Liver (tissue), 9 donors: Measurements from ENCODE around the gene PRODH. TPM values are rescaled to one million over a fixed set of nuclear protein-coding genes. Genes with fewer than 3 reads are reported as not detected.
"Not testable (repeated sequence)": the region's sequence is repeated elsewhere in the genome, so short reads cannot be mapped to it uniquely, and the experiment has no call there.

Source experiments
- DNase-seq: peaks from one replicate; pipeline ENCODE4 v3.0.0-alpha.2; 2017; ENCODE audit warnings: low spot score
- H3K27ac ChIP-seq, 2 donors: one replicate each; pipeline ENCODE4 v1.7.0; 2013; ENCODE audit warnings: inconsistent platforms in 2 of 2, low read length in 2 of 2, control low read depth in 1 of 2, low read depth in 1 of 2, mild to moderate bottlenecking in 1 of 2
- H3K27me3 ChIP-seq, 4 donors: one replicate each; pipeline versions ENCODE4 v1.6.1 to v1.7.0; 2013; ENCODE audit warnings: low read length in 3 of 4, inconsistent platforms in 1 of 4, mild to moderate bottlenecking in 1 of 4, moderate library complexity in 1 of 4; ENCODE audit not compliant: control insufficient read depth in 4 of 4, insufficient read depth in 4 of 4
- H3K36me3 ChIP-seq, 4 donors: one replicate each; pipeline versions ENCODE4 v1.6.1 to v1.7.0; 2013; ENCODE audit warnings: low read length in 3 of 4, mild to moderate bottlenecking in 3 of 4, low read depth in 1 of 4, moderate library complexity in 1 of 4; ENCODE audit not compliant: control insufficient read depth in 4 of 4, insufficient read depth in 3 of 4
- H3K4me1 ChIP-seq, 4 donors: one replicate each; pipeline versions ENCODE4 v1.6.1 to v1.7.0; 2013; ENCODE audit warnings: low read length in 3 of 4, mild to moderate bottlenecking in 3 of 4, moderate library complexity in 1 of 4; ENCODE audit not compliant: control insufficient read depth in 4 of 4, insufficient read depth in 4 of 4
- H3K4me3 ChIP-seq, 3 donors: one replicate each; pipeline versions ENCODE4 v1.6.1 to v1.7.0; 2013; ENCODE audit warnings: low read length in 3 of 3, control low read depth in 1 of 3, low read depth in 1 of 3, mild to moderate bottlenecking in 1 of 3
- H3K9ac ChIP-seq, 2 donors: one replicate each; pipeline ENCODE4 v1.7.0; 2013; ENCODE audit warnings: low read length in 2 of 2, mild to moderate bottlenecking in 2 of 2, moderate library complexity in 2 of 2, control low read depth in 1 of 2, low read depth in 1 of 2
- H3K9me3 ChIP-seq, 4 donors: one replicate each; pipeline versions ENCODE4 v1.6.1 to v1.7.0; 2013; ENCODE audit warnings: low read length in 3 of 4; ENCODE audit not compliant: control insufficient read depth in 4 of 4
- FOXA2 ChIP-seq: IDR thresholded peaks from 2 replicates; pipeline ENCODE4 v1.6.1; 2016; ENCODE audit warnings: antibody characterized with exemption
- HNF4A ChIP-seq, 2 donors: conservative IDR thresholded peaks; 2 replicates each; pipeline ENCODE4 v1.6.1; 2016; ENCODE audit warnings: antibody characterized with exemption in 2 of 2, mild to moderate bottlenecking in 2 of 2
- NR2F2 ChIP-seq: IDR thresholded peaks from 2 replicates; pipeline ENCODE4 v1.6.1; 2016; ENCODE audit warnings: antibody characterized with exemption
- RXRA ChIP-seq, 2 donors: IDR thresholded peaks; 2 replicates each; pipeline ENCODE4 v1.6.1; 2017 to 2018; ENCODE audit warnings: antibody characterized with exemption in 2 of 2, mild to moderate bottlenecking in 1 of 2
- SP1 ChIP-seq: IDR thresholded peaks from 2 replicates; pipeline ENCODE4 v1.6.1; 2018; ENCODE audit warnings: antibody characterized with exemption, mild to moderate bottlenecking
- WGBS: extraction: QIAGEN DNeasy Blood & Tissue Kit; methylation state at CpG from one replicate; pipeline ENCODE4 v1.1.7; 2013; 5-methylcytosine and 5-hydroxymethylcytosine counted together
- polyA plus RNA-seq, 2 donors: library from polyadenylated mRNA; stranded (reverse) in 1 of 2; unstranded in 1 of 2; fragments of 200-250 nt in 1 of 2; fragments of >200 nt in 1 of 2; fragmentation: Nextera tagmentation in 1 of 2; extraction: Ambion mirVana in 1 of 2; gene quantifications; one replicate each; pipeline versions ENCODE4 v1.2.1 to v1.2.3, GENCODE V29; 2013 to 2015
- total RNA-seq, 2 donors: library from RNA; depleted of rRNA; stranded (reverse); fragments of >200 nt; gene quantifications; one replicate each; pipeline ENCODE4 v1.2.3, GENCODE V29; 2014
- TF ChIP-seq, protein P1 (sequence below): IDR thresholded peaks from 2 replicates; pipeline ENCODE4 v1.6.1; 2016; ENCODE audit warnings: antibody characterized with exemption
- TF ChIP-seq, protein P2 (sequence below): IDR thresholded peaks from 2 replicates; pipeline ENCODE4 v1.6.1; 2016; ENCODE audit warnings: antibody characterized with exemption, mild to moderate bottlenecking
- TF ChIP-seq, protein P3 (sequence below): fragments of 150-350 bp; IDR thresholded peaks from 2 replicates; pipeline ENCODE4 v1.5.1; 2017; ENCODE audit warnings: improper control_type of control experiment, low read depth, low read length; ENCODE audit not compliant: missing input control
- donor health status: healthy.
- donor health status: healthy.
- donor health status: healthy.
- donor health status: healthy.
- donor health status: healthy.

PRODH gene
- total and polyA plus RNA-seq, 4 donors: 1.2 to 4.1 (median 1.6) TPM; not detected in 1

DNA sequence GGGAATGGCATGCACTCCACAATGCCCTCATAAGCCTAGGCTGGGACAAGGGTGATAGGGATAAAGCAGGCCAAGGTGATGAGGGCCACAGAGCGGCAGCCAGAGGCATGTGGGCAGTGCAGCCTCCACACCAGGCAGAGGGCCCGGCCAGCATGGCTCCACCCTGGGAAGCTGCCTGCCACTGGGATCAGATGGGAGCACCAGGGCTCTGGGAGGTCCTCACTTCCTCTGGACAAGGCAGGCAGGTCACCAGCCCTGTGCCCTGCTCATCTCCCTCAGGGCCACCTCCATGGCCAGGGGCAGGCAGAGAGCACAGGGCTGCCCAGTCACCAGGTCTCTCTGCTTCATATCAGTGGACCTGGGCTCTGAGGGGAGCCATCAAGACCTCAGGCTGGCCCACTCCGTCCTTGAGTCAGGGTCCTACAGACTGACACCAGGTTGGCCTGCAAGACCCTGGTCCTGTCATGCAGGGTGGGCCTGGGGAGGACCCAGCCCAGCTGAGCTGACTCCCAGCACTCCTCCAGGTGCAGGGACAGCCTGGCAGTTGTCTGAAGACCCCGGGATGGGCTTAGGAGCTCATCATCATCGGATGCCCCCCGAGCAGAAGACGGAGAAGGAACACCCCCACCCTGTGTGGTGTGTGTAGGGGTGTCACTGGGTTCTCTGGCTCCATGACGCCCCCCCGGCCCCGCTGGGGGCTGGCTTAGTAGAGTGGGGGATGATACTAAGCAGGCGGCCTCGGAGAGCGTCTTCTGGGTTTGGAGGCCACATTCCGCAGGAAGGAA is 33.3 kb upstream of the PRODH start:
- not testable (repeated sequence) for H3K9me3 ChIP-seq, H3K9ac ChIP-seq, H3K4me3 ChIP-seq, H3K27ac ChIP-seq, H3K36me3 ChIP-seq, DNase-seq, H3K27me3 ChIP-seq
- WGBS: 84% methylated on average over 14 of the region's 14 CpGs
- peaks cover 6 to 27% (median 15%) of the 10 kb centered on the region in 4 donors for H3K4me1 ChIP-seq

DNA sequence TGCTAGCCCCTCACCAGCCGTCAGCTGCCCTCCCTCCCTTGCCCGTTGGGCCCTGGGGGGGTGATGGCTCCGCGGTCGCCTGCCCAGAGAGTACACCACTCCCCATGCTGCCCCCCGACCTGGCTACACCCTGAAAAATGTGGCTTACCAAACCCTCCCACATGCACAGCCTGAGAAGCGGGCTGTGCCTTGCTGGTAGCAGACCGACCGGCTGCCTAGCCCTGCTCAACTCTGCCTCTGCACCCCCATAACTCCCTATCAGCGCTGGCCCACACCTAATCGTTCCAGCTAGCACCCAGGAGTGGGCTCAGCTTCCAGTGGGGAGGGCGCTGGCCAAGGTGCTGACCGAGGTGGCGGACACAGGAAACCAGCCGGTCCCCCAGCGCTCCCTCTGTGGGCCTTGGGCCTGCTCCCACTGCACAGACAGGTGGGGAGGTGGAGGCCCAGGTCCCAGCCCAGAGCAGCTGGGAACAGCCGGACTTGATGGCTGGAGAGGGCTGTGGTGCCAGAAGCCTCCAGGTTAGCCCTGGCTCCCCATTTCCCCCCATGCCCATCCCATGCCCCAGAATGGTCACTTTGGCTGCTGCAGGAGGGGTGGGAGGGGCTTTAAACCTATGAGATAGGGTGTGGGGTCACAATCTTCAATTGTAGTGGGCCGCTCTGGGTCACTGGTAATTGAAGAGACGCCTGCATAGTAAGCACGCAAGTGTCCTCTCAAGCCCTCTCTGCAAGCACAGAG is 32.1 kb upstream of the PRODH start:
- no peak for TF ChIP-seq HNF4A (conservative IDR thresholded peaks at IDR 0.05)
- TF ChIP-seq FOXA2: no peak
- no peak for TF ChIP-seq NR2F2
- no peak for TF ChIP-seq SP1
- no peak for TF ChIP-seq RXRA (IDR thresholded peaks at IDR 0.05)
- TF ChIP-seq, protein P1, sequence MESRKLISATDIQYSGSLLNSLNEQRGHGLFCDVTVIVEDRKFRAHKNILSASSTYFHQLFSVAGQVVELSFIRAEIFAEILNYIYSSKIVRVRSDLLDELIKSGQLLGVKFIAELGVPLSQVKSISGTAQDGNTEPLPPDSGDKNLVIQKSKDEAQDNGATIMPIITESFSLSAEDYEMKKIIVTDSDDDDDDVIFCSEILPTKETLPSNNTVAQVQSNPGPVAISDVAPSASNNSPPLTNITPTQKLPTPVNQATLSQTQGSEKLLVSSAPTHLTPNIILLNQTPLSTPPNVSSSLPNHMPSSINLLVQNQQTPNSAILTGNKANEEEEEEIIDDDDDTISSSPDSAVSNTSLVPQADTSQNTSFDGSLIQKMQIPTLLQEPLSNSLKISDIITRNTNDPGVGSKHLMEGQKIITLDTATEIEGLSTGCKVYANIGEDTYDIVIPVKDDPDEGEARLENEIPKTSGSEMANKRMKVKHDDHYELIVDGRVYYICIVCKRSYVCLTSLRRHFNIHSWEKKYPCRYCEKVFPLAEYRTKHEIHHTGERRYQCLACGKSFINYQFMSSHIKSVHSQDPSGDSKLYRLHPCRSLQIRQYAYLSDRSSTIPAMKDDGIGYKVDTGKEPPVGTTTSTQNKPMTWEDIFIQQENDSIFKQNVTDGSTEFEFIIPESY: no peak
- TF ChIP-seq, protein P2, sequence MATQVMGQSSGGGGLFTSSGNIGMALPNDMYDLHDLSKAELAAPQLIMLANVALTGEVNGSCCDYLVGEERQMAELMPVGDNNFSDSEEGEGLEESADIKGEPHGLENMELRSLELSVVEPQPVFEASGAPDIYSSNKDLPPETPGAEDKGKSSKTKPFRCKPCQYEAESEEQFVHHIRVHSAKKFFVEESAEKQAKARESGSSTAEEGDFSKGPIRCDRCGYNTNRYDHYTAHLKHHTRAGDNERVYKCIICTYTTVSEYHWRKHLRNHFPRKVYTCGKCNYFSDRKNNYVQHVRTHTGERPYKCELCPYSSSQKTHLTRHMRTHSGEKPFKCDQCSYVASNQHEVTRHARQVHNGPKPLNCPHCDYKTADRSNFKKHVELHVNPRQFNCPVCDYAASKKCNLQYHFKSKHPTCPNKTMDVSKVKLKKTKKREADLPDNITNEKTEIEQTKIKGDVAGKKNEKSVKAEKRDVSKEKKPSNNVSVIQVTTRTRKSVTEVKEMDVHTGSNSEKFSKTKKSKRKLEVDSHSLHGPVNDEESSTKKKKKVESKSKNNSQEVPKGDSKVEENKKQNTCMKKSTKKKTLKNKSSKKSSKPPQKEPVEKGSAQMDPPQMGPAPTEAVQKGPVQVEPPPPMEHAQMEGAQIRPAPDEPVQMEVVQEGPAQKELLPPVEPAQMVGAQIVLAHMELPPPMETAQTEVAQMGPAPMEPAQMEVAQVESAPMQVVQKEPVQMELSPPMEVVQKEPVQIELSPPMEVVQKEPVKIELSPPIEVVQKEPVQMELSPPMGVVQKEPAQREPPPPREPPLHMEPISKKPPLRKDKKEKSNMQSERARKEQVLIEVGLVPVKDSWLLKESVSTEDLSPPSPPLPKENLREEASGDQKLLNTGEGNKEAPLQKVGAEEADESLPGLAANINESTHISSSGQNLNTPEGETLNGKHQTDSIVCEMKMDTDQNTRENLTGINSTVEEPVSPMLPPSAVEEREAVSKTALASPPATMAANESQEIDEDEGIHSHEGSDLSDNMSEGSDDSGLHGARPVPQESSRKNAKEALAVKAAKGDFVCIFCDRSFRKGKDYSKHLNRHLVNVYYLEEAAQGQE: peak; percentile 97
- WGBS: 67% methylated on average over 20 of the region's 20 CpGs
- Histone ChIP-seq H3K27ac (no peak overlapping the region), H3K9ac (no peak overlapping the region), H3K4me3 (no peak overlapping the region), H3K9me3 (no peaks in the 10 kb centered on the region), H3K4me1 (peaks cover 2 to 15% (median 6%) of the 10 kb centered on the region in 4 donors), H3K36me3 (no peaks in the 10 kb centered on the region), H3K27me3 (no peaks in the 10 kb centered on the region)
- DNase-seq: peak; percentile 59

DNA sequence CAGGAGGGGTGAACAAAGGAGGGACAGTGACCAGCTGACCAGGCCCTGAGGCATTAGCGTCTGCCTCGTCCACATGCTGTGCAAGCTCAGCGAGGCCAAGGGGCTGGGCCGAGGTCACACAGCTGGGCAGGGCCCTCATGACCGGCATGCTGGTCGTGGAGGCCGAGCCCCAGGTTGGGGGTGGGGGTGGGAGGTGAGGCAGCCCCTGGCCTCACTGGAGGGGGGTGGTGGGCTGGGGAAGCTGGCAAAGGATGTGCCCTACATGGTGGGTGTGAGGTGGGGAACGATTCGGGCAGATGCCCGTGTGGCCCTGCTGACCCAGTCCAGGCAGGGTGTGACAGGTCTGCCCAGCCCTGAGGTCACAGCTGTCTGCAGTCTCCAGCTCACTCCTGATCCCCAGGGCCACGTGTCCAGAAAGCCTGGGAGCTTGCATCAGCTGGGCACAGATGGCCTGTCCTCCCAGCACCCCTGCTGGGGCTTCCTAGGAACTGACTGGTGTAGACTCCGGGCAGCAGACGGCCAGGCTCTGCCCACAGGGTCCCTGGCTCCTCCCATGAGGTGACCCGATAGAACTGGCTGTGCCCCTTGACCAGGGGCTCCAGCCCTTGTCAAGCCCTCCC is 31.4 kb upstream of the PRODH start:
- not testable (repeated sequence) for DNase-seq

More for the DNA sequence above, 31.4 kb upstream of the PRODH start:
- TF ChIP-seq, protein P3, sequence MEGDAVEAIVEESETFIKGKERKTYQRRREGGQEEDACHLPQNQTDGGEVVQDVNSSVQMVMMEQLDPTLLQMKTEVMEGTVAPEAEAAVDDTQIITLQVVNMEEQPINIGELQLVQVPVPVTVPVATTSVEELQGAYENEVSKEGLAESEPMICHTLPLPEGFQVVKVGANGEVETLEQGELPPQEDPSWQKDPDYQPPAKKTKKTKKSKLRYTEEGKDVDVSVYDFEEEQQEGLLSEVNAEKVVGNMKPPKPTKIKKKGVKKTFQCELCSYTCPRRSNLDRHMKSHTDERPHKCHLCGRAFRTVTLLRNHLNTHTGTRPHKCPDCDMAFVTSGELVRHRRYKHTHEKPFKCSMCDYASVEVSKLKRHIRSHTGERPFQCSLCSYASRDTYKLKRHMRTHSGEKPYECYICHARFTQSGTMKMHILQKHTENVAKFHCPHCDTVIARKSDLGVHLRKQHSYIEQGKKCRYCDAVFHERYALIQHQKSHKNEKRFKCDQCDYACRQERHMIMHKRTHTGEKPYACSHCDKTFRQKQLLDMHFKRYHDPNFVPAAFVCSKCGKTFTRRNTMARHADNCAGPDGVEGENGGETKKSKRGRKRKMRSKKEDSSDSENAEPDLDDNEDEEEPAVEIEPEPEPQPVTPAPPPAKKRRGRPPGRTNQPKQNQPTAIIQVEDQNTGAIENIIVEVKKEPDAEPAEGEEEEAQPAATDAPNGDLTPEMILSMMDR: peak; percentile 18
- not testable (repeated sequence) for H3K27ac ChIP-seq, H3K36me3 ChIP-seq, H3K27me3 ChIP-seq, H3K4me3 ChIP-seq, H3K9me3 ChIP-seq, H3K9ac ChIP-seq
- peaks cover 0 to 12% (median 3%) of the 10 kb centered on the region in 4 donors for H3K4me1 ChIP-seq
- WGBS: 62% methylated on average over 14 of the region's 14 CpGs
